Stimulated activated CD8-positive, alpha-beta memory T cell treated with anti-CD3 and anti-CD28 coated beads, Interleukin-7, amount 100 ng/mL, for 1 hour (primary cell): ENCODE results near the gene UXS1.
"Not testable (repeated sequence)": the region's sequence is repeated elsewhere in the genome, so short reads cannot be mapped to it uniquely, and the experiment has no call there.

ENCODE experiments used
- DNase-seq, 2 donors: peaks; one replicate each; pipeline ENCODE4 v3.0.0-alpha.2; 2020; ENCODE audit warnings: low read depth in 2 of 2

Gene UXS1

GRCh38 chr2:106193977-106194778, at the start of gene UXS1:
Gene UXS1, minus strand, starts transcription at chr2:106194301. Its CDS starts 60 bp downstream, at chr2:106194241.
- peak; percentile 98 for DNase-seq

GRCh38 chr2:106239491-106239890, 45.4 kb upstream of the UXS1 start:
- DNase-seq = not testable (repeated sequence)

DNA sequence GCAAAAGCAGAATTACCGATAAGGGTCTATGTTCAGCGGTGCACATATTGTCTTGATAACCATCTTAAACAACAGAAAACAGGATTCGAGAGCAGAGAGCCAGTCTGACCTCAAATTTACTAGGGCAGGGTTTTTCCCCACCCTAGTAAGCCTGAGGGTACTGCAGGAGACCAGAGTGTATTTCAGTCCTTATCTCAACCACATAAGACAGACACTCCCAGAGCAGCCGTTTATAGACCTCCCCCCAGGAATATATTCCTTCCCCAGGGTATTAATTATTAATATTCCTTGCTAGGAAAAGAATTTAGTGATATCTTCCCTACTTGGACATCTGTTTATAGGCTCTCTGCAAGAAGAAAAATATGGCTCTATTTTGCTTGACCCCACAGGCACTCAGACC, 41.3 kb upstream of the UXS1 start:
- DNase-seq = not testable (repeated sequence)

DNA sequence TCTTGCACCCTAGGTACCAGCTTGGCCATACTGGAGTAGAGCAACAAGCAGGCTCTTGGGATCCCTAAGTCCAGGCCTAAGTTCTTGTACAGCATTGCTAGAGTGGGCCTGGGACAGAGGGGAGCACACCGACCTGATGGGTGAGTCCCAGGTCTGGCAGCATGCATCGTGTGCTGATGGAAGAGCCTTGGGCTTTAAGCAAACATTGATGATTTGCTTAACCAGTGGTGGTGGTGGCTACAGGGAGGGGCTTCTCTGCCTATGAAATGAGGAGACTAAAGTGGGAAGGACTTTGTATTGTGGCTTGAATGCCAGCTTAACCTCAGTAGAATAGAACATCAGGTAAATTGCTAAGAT, 39.2 kb upstream of the UXS1 start:
- DNase-seq = no peak

- no peak for DNase-seq
Observed at GRCh38 chr2:106232638-106233349, 38.7 kb upstream of the UXS1 start.

DNA sequence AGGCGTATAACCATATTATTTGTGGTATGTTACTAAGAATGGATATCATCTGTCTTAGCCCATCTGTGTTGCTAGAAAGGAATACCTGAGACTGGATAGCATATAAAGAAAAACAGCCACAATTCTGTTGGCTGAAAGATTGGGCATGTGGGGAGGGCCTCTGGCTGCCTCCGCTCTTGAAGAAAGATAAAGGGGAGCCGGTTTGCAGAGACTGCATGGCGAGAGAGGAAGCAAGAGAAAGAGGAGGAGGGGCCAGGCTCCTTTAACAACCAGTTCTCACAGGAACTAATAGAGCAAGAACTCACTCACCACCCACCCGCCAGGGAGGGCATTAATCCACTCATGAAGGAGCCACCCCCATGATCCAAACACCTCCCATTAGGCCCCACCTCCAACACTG, 29.2 kb upstream of the UXS1 start:
- no peak for DNase-seq

- not testable (repeated sequence) for DNase-seq
Observed at GRCh38 chr2:106222057-106222456, 28.0 kb upstream of the UXS1 start.

- no peak for DNase-seq
Observed at GRCh38 chr2:106219813-106220212, 25.7 kb upstream of the UXS1 start.

DNA sequence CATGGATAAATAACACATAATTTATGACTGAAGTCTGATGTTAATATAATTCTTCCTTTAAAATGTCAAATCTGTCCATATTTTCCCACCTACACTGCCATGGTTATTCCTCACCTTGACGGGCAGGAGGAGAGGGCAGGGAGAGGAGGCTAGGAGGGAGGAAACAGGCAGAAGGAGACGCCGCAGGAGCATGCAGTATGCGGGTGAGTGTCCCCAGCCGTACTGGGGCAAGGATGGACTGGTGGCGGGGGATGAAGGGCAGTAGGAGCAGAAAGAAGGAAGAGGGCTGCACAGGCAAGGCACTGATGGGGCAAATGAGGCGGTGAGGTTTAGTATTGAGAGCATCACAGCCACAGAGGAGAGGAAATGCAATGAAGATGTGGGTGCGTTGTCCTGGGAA, 25.1 kb upstream of the UXS1 start:
- DNase-seq = not testable (repeated sequence)

- no peak for DNase-seq
Observed at GRCh38 chr2:106208874-106209273, 14.8 kb upstream of the UXS1 start.

- DNase-seq = no peak
Observed at GRCh38 chr2:106208399-106208798, 14.3 kb upstream of the UXS1 start.

DNA sequence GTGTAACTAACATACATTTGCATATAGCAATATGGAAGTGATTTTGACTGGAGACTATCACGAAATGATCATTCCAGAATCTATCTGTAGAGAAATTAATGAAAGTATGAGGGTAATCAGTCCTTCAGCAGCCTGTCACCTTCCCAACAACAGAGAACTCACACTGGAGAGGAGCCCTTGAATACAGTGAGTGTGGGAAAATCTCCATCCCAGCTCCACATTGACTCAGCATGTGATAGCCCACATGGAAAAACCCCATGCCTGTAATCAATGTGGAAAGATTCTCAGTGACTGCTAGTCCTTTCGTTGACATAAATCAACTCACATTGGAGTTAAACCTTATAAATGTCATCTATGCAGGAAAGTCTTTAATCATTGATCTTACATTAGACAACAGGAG, 13.1 kb upstream of the UXS1 start:
- no peak for DNase-seq

DNA sequence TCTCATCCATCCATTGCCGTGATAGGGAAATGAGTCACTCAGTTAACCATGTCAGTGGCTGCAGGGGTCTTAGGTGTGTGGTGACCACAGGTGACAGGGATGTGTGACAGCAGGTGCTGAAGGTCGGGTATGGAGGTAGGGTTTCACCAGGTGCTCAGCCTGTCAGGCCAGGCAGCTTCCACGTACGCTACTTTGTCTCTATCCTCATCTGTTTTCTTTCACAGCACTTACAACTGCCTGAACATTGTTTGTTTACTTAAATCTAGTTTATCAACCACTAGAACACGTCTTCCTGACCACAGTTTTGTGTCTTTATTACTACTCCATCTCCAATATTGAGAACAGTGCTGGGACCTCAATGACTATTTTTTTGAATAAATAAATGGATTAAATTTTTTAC, 11.4 kb upstream of the UXS1 start:
- no peak for DNase-seq

GRCh38 chr2:106204551-106204950, 10.4 kb upstream of the UXS1 start:
- not testable (repeated sequence) for DNase-seq

DNA sequence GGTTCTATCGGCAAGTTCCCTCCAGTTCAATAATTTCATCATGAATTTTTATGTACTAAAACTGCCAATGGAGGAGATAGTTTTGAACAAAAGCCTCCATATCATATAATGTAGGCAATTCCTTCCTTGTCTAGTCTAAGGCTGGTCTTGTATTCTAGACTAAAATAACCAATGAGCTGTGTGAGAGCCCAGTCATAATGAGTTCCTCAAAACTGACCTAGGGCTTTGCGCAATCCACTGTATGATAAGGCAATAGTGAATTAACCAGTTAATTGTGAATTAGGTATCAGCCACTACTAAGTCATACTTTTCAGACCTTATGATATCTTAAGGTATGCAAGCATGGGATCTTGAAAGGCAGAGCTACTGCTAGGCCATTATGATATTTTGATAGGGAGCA, 7.6 kb upstream of the UXS1 start:
- DNase-seq = no peak

- no peak for DNase-seq
Observed at GRCh38 chr2:106197878-106198277, 3.8 kb upstream of the UXS1 start.

DNA sequence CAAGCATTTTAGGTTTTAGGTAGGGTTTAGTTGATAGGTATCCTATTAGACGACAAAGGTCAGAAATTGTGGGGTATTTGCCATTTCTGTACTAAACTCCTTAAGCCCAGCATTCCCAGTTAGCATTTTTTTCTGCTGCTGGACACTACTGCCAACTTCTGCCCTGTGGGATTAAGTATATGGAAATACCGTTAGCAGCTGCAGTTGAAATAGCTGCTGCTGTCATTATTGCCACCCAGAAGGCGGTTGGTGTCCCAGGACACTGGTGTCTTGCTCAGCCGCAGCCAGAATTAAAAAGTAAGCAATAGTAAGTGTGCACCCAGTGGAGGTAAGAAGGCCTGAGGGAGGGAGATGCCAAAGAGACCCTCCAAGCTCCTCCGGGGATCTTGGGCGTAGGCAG, 1.9 kb upstream of the UXS1 start:
- DNase-seq = no peak

- DNase-seq = no peak
Observed at GRCh38 chr2:106195456-106195855, 1.4 kb upstream of the UXS1 start.

- no peak for DNase-seq
Observed at GRCh38 chr2:106193690-106193976, 468 bp downstream of the UXS1 start.

DNA sequence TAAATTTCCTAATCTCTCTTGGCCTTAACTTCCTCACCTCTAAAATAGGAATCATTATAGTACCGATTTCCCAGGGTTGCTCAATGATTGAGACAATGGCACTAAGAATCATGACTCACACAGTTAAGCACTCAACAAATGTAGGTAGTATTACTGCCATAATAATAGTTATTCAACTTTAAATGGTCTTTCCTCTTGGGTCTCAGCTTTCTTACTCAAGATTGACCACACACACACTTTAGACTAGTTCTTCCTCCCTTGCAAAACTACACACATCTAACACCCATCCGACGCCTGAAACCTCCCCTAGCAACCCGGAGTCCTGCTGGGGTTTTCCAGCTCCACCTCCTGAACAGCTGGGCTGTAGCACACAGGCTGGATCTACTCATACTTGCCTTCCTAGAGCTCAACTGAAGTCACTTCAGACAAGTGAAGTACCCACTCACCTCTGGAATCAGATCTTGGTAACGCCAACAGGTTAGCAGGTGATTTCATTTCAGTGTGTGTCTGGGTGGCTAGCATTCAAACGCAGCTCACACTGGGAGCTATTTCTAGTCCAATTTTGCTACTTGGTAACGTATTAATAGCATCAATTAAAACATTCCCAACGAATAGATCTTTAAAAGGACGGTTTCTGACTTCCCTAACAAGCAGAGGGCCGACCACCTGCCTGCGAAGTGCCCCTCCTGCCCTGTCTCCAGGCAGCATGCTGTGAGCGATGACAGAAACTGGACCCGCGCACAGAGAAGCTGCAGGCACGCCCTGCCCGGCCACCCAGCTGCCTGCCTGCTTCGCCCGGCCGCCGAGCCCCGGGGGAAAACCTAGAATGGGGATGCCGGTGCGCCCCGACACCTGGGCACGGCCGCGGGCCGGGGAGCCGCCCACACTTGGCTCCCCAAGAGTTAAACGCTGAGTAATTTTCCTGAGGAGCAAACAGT, 1.1 kb downstream of the UXS1 start:
- DNase-seq = peak; percentile 7 to 13

- DNase-seq = no peak
Observed at GRCh38 chr2:106191511-106192016, 2.5 kb downstream of the UXS1 start.

GRCh38 chr2:106189764-106190468, 4.2 kb downstream of the UXS1 start:
- no peak for DNase-seq
